ENCODE measurements around the gene MIA2. TPM values are rescaled to one million over a fixed set of nuclear protein-coding genes. Genes with fewer than 3 reads are reported as not detected.

MIA2 gene
- total and polyA plus RNA-seq, 4 donors: 39.2 to 106 (median 56.4) TPM

DNA sequence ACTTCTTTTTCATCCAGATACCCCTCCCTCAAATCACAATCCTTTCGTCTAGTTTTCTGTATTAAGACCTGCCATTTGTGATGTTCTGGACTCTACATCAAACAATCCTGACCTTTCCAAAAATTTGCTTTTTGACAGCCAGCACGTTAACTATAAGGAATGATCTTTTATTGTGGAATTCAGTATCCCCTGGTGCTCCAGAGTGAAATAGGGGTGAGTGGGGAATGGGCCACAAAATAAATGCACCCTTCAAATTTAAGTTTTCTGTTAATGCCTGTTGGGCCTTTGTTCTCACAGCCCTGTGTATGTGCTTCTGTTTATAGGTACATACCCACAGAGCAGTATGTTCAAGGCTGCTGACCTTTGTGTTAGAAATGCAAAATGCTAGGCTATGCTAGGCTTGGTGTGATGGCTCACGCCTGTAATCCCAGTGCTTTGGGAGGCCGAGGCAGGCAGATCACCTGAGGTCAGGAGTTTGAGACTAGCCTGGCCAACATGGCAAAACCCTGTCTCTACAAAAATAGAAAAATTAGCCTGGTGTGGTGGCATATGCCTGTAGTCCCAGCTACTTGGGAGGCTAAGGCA lies 46.7 kb upstream of the MIA2 start:
- 89% methylated on average over 4 of the region's 4 CpGs for WGBS
- no peak overlapping the region for H3K4me3 ChIP-seq (ENCODE audit: low read depth in 1 of 3, low read length in 3 of 3)
- no peaks in the 10 kb centered on the region for H3K27me3 ChIP-seq (ENCODE audit: control insufficient read depth in 4 of 4, insufficient read depth in 4 of 4, low read length in 3 of 4)
- peaks cover 4 to 22% (median 17%) of the 10 kb centered on the region in 4 donors for H3K36me3 ChIP-seq (ENCODE audit: control insufficient read depth in 4 of 4, insufficient read depth in 3 of 4, low read depth in 1 of 4, low read length in 3 of 4)
- no peak for DNase-seq (ENCODE audit: low spot score)
- H3K27ac ChIP-seq (ENCODE audit: low read depth in 1 of 2, low read length in 2 of 2): no peak overlapping the region
- no peak overlapping the region for H3K9ac ChIP-seq (ENCODE audit: low read depth in 1 of 2, low read length in 2 of 2)
- no peaks in the 10 kb centered on the region for H3K4me1 ChIP-seq (ENCODE audit: control insufficient read depth in 4 of 4, insufficient read depth in 4 of 4, low read length in 3 of 4)
- no peaks in the 10 kb centered on the region for H3K9me3 ChIP-seq (ENCODE audit: control insufficient read depth in 4 of 4, low read length in 3 of 4)
- TF ChIP-seq, protein P1, sequence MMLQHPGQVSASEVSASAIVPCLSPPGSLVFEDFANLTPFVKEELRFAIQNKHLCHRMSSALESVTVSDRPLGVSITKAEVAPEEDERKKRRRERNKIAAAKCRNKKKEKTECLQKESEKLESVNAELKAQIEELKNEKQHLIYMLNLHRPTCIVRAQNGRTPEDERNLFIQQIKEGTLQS (IDR thresholded peaks at IDR 0.05): no peak
- TF ChIP-seq, protein P2, sequence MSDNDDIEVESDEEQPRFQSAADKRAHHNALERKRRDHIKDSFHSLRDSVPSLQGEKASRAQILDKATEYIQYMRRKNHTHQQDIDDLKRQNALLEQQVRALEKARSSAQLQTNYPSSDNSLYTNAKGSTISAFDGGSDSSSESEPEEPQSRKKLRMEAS (IDR thresholded peaks at IDR 0.05): no peak
- TF ChIP-seq, protein P3, sequence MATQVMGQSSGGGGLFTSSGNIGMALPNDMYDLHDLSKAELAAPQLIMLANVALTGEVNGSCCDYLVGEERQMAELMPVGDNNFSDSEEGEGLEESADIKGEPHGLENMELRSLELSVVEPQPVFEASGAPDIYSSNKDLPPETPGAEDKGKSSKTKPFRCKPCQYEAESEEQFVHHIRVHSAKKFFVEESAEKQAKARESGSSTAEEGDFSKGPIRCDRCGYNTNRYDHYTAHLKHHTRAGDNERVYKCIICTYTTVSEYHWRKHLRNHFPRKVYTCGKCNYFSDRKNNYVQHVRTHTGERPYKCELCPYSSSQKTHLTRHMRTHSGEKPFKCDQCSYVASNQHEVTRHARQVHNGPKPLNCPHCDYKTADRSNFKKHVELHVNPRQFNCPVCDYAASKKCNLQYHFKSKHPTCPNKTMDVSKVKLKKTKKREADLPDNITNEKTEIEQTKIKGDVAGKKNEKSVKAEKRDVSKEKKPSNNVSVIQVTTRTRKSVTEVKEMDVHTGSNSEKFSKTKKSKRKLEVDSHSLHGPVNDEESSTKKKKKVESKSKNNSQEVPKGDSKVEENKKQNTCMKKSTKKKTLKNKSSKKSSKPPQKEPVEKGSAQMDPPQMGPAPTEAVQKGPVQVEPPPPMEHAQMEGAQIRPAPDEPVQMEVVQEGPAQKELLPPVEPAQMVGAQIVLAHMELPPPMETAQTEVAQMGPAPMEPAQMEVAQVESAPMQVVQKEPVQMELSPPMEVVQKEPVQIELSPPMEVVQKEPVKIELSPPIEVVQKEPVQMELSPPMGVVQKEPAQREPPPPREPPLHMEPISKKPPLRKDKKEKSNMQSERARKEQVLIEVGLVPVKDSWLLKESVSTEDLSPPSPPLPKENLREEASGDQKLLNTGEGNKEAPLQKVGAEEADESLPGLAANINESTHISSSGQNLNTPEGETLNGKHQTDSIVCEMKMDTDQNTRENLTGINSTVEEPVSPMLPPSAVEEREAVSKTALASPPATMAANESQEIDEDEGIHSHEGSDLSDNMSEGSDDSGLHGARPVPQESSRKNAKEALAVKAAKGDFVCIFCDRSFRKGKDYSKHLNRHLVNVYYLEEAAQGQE (IDR thresholded peaks at IDR 0.05): no peak
- TF ChIP-seq FOXA2 (IDR thresholded peaks at IDR 0.05) (no peak), JUND (IDR thresholded peaks at IDR 0.05) (no peak), FOXA1 (IDR thresholded peaks at IDR 0.05) (no peak), EGR1 (IDR thresholded peaks at IDR 0.05; ENCODE audit: low read depth in 2 of 2) (no peak), SP1 (IDR thresholded peaks at IDR 0.05) (no peak), HNF4A (conservative IDR thresholded peaks at IDR 0.05) (no peak), RXRA (IDR thresholded peaks at IDR 0.05) (no peak), TAF1 (conservative IDR thresholded peaks at IDR 0.05) (no peak), HNF4G (IDR thresholded peaks at IDR 0.05) (no peak), GABPA (IDR thresholded peaks at IDR 0.05 in 1 of 2, conservative IDR thresholded peaks at IDR 0.05 in 1 of 2) (no peak), NR2F2 (IDR thresholded peaks at IDR 0.05) (no peak), RAD21 (IDR thresholded peaks at IDR 0.05) (no peak), YY1 (IDR thresholded peaks at IDR 0.05) (no peak)
- TF ChIP-seq, protein P4, sequence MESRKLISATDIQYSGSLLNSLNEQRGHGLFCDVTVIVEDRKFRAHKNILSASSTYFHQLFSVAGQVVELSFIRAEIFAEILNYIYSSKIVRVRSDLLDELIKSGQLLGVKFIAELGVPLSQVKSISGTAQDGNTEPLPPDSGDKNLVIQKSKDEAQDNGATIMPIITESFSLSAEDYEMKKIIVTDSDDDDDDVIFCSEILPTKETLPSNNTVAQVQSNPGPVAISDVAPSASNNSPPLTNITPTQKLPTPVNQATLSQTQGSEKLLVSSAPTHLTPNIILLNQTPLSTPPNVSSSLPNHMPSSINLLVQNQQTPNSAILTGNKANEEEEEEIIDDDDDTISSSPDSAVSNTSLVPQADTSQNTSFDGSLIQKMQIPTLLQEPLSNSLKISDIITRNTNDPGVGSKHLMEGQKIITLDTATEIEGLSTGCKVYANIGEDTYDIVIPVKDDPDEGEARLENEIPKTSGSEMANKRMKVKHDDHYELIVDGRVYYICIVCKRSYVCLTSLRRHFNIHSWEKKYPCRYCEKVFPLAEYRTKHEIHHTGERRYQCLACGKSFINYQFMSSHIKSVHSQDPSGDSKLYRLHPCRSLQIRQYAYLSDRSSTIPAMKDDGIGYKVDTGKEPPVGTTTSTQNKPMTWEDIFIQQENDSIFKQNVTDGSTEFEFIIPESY (IDR thresholded peaks at IDR 0.05): no peak
- TF ChIP-seq, protein P5, sequence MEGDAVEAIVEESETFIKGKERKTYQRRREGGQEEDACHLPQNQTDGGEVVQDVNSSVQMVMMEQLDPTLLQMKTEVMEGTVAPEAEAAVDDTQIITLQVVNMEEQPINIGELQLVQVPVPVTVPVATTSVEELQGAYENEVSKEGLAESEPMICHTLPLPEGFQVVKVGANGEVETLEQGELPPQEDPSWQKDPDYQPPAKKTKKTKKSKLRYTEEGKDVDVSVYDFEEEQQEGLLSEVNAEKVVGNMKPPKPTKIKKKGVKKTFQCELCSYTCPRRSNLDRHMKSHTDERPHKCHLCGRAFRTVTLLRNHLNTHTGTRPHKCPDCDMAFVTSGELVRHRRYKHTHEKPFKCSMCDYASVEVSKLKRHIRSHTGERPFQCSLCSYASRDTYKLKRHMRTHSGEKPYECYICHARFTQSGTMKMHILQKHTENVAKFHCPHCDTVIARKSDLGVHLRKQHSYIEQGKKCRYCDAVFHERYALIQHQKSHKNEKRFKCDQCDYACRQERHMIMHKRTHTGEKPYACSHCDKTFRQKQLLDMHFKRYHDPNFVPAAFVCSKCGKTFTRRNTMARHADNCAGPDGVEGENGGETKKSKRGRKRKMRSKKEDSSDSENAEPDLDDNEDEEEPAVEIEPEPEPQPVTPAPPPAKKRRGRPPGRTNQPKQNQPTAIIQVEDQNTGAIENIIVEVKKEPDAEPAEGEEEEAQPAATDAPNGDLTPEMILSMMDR (IDR thresholded peaks at IDR 0.05; ENCODE audit: low read depth, low read length, missing input control): no peak

All from liver (tissue), 9 donors.